Upper lobe of left lung (tissue), 6 donors: ENCODE measurements around the gene SPNS3. TPM values are rescaled to one million over a fixed set of nuclear protein-coding genes. Genes with fewer than 3 reads are reported as not detected.

Experiments used
- ATAC-seq, 2 donors: fragments of 200-7000 bp; cut with Tn5 transposase; one replicate each; pipeline ENCODE4 v1.9.1; 2022; ENCODE audit warnings: mild to moderate bottlenecking in 2 of 2, moderate library complexity in 2 of 2; ENCODE audit not compliant: low FRiP score in 2 of 2
- DNase-seq, 2 donors: peaks; one replicate each; pipeline ENCODE4 v3.0.0-alpha.2; 2019 to 2020
- H3K27ac ChIP-seq, 4 donors: fragments of 200-600 bp; sonication (generic); one replicate each; pipeline ENCODE4 v1.5.1; 2016 to 2019
- H3K27me3 ChIP-seq, 4 donors: fragments of 200-600 bp; sonication (generic); one replicate each; pipeline ENCODE4 v1.5.1; 2017 to 2019
- H3K36me3 ChIP-seq, 4 donors: fragments of 200-600 bp; sonication (generic); one replicate each; pipeline ENCODE4 v1.5.1; 2016 to 2019
- H3K4me1 ChIP-seq, 4 donors: fragments of 200-600 bp; sonication (generic); one replicate each; pipeline ENCODE4 v1.5.1; 2018 to 2019
- H3K4me3 ChIP-seq, 4 donors: fragments of 200-600 bp; sonication (generic); one replicate each; pipeline ENCODE4 v1.5.1; 2017 to 2019; ENCODE audit warnings: mild to moderate bottlenecking in 2 of 4, moderate library complexity in 1 of 4
- H3K9me3 ChIP-seq, 4 donors: fragments of 200-600 bp; sonication (generic); one replicate each; pipeline ENCODE4 v1.5.1; 2018 to 2019
- EP300 ChIP-seq, 4 donors: sonication (generic); formaldehyde crosslinking; IDR thresholded peaks; one replicate each; pipeline ENCODE4 v1.5.1; 2017; ENCODE audit warnings: antibody characterized with exemption in 4 of 4, control low read depth in 2 of 4
- POLR2A ChIP-seq, 4 donors: fragments of 450-650 bp; IDR thresholded peaks; one replicate each; pipeline ENCODE4 v1.5.1; 2016 to 2017; ENCODE audit warnings: antibody characterized with exemption in 4 of 4, mild to moderate bottlenecking in 2 of 4
- POLR2AphosphoS5 ChIP-seq, 2 donors: sonication (generic); formaldehyde crosslinking; IDR thresholded peaks; one replicate each; pipeline ENCODE4 v1.5.1; 2017; ENCODE audit warnings: antibody characterized with exemption in 2 of 2
- WGBS, 2 donors: methylation state at CpG; one replicate each; pipeline ENCODE4 v1.1.5; 2017 to 2018; 5-methylcytosine and 5-hydroxymethylcytosine counted together
- total RNA-seq, 6 donors: library from RNA; depleted of rRNA in 4 of 6; stranded (reverse); fragments of >200 nt in 4 of 6; gene quantifications; one replicate each; pipeline versions ENCODE4 v1.1.0 to v1.2.1, GENCODE V29; 2016 to 2021
- TF ChIP-seq, protein P1 (sequence below), 6 experiments: fragments of 450-650 bp in 4 of 6; fragments of 200-600 bp in 2 of 6; sonication (generic) in 2 of 6; IDR thresholded peaks; one replicate each; pipeline ENCODE4 v1.5.1; 2016 to 2019; ENCODE audit warnings: antibody characterized with exemption in 6 of 6
- donor health status: DM: no; HTN: no; CAD: no; lungs with moderate emphysema.
- donor health status: DM: no; HTN: yes; CAD: no; lungs with severe emphysema.

The SPNS3 gene
- total RNA-seq, 6 donors from 2014 or later = 0.22 to 0.91 (median 0.52) TPM; not detected in 1

DNA sequence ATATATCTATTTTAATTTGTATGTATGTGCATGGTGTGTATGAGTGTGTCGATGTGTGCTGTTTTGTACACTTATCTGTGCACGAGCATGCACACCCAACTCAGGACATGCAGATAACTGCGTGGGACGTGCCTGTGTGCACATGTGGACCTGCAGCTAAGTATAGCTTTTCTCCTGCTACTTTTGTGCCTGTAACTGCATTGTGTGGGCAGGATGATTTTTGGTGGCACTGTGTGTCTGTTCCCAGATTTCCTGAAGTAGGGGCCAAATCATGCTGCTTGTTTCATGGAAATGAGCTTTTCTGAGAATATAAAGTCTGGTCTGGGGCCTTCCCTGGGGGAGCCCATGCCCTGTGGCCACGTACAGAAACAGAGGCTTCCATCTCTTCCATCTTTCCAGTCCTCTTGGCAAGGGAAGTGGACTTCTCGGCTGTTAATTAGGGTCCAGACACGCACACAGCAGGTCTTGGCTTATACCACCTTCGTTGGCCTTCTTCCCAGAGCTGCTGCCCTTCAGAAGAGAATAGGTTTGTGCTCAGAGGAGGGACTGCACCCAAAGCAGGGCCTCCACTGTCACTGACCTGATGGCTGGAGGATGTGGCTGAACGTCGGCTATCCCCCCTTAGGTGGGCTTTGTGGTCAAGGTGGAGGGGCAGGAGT is 30.2 kb downstream of the SPNS3 start:
- no peaks in the 10 kb centered on the region for H3K4me1 ChIP-seq
- TF ChIP-seq EP300 (IDR thresholded peaks at IDR 0.05) (no peak), POLR2AphosphoS5 (IDR thresholded peaks at IDR 0.05) (no peak), POLR2A (IDR thresholded peaks at IDR 0.05) (no peak)
- TF ChIP-seq, protein P1, sequence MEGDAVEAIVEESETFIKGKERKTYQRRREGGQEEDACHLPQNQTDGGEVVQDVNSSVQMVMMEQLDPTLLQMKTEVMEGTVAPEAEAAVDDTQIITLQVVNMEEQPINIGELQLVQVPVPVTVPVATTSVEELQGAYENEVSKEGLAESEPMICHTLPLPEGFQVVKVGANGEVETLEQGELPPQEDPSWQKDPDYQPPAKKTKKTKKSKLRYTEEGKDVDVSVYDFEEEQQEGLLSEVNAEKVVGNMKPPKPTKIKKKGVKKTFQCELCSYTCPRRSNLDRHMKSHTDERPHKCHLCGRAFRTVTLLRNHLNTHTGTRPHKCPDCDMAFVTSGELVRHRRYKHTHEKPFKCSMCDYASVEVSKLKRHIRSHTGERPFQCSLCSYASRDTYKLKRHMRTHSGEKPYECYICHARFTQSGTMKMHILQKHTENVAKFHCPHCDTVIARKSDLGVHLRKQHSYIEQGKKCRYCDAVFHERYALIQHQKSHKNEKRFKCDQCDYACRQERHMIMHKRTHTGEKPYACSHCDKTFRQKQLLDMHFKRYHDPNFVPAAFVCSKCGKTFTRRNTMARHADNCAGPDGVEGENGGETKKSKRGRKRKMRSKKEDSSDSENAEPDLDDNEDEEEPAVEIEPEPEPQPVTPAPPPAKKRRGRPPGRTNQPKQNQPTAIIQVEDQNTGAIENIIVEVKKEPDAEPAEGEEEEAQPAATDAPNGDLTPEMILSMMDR (IDR thresholded peaks at IDR 0.05) = no peak
- H3K4me3 ChIP-seq = no peak overlapping the region
- DNase-seq = no peak
- H3K36me3 ChIP-seq = no peaks in the 10 kb centered on the region
- H3K27ac ChIP-seq = no peak overlapping the region
- no peak for ATAC-seq
- no peaks in the 10 kb centered on the region for H3K9me3 ChIP-seq
- 77 to 86% methylated on average over 10 of the region's 10 CpGs for WGBS, 2 donors
- H3K27me3 ChIP-seq = no peaks in the 10 kb centered on the region

GRCh38 chr17:4465786-4466185 is 32.0 kb downstream of the SPNS3 start:
- Histone ChIP-seq H3K4me1 (no peaks in the 10 kb centered on the region), H3K36me3 (no peaks in the 10 kb centered on the region), H3K27ac (no peak overlapping the region), H3K4me3 (no peak overlapping the region), H3K9me3 (no peaks in the 10 kb centered on the region), H3K27me3 (no peaks in the 10 kb centered on the region)
- WGBS, 2 donors = 86 to 91% methylated on average over 8 of the region's 8 CpGs
- DNase-seq = no peak
- TF ChIP-seq POLR2AphosphoS5 (IDR thresholded peaks at IDR 0.05) = no peak
- ATAC-seq = no peak

- no peak for DNase-seq
- H3K27ac ChIP-seq = no peak overlapping the region
- H3K4me3 ChIP-seq = no peak overlapping the region
- ATAC-seq = no peak
- WGBS, 2 donors = 73 to 79% methylated on average over 7 of the region's 7 CpGs
- H3K36me3 ChIP-seq = no peaks in the 10 kb centered on the region
- TF ChIP-seq POLR2A (IDR thresholded peaks at IDR 0.05) = no peak
- TF ChIP-seq POLR2AphosphoS5 (IDR thresholded peaks at IDR 0.05) = no peak
- TF ChIP-seq EP300 (IDR thresholded peaks at IDR 0.05) = no peak
- TF ChIP-seq, protein P1 (IDR thresholded peaks at IDR 0.05) = no peak
- no peaks in the 10 kb centered on the region for H3K4me1 ChIP-seq
- H3K9me3 ChIP-seq = no peaks in the 10 kb centered on the region
- no peaks in the 10 kb centered on the region for H3K27me3 ChIP-seq
These were observed 33.5 kb downstream of the SPNS3 start for GRCh38 chr17:4467287-4467686.

DNA sequence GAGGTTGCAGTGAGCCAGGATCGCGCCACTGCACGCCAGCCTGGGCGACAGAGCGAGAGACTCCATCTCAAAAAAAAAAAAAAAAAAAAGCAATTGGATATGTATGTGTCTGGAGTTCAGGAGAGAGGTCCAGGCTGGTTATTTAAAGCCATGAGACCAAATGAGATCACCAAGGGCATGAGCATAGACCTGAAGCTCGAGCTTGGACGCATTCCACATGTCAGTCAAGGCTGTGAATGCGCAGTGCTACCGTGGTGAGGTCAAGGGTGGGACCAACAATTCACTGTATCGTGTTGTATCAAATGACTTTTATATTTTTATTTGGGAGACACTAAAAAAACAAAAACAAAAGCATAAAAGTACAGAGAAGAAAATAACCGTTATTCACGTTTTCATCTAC is 35.8 kb downstream of the SPNS3 start:
- Histone ChIP-seq H3K4me1 (no peaks in the 10 kb centered on the region), H3K4me3 (no peak overlapping the region), H3K27ac (no peak overlapping the region), H3K27me3 (no peaks in the 10 kb centered on the region), H3K36me3 (no peaks in the 10 kb centered on the region), H3K9me3 (no peaks in the 10 kb centered on the region)
- ATAC-seq (no peak), DNase-seq (no peak)
- TF ChIP-seq, protein P1 (IDR thresholded peaks at IDR 0.05) = no peak
- TF ChIP-seq POLR2AphosphoS5 (IDR thresholded peaks at IDR 0.05) = no peak
- TF ChIP-seq POLR2A (IDR thresholded peaks at IDR 0.05) = no peak
- no peak for TF ChIP-seq EP300 (IDR thresholded peaks at IDR 0.05)
- WGBS, 2 donors = 88 to 92% methylated on average over 12 of the region's 12 CpGs

GRCh38 chr17:4472286-4472685 is 38.5 kb downstream of the SPNS3 start:
- DNase-seq (no peak), ATAC-seq (no peak)
- Histone ChIP-seq H3K27ac (no peak overlapping the region), H3K36me3 (no peaks in the 10 kb centered on the region), H3K9me3 (no peaks in the 10 kb centered on the region), H3K4me3 (no peak overlapping the region), H3K4me1 (peaks cover 4 to 14% (median 10%) of the 10 kb centered on the region in 4 donors), H3K27me3 (no peaks in the 10 kb centered on the region)
- TF ChIP-seq, protein P1 (IDR thresholded peaks at IDR 0.05) = no peak
- no peak for TF ChIP-seq EP300 (IDR thresholded peaks at IDR 0.05)
- no peak for TF ChIP-seq POLR2AphosphoS5 (IDR thresholded peaks at IDR 0.05)
- no peak for TF ChIP-seq POLR2A (IDR thresholded peaks at IDR 0.05)
- WGBS, 2 donors = 91% methylated on average over 3 of the region's 3 CpGs
